K562 (cell line): ENCODE measurements around the gene OPCML. TPM values are rescaled to one million over a fixed set of nuclear protein-coding genes. Genes with fewer than 3 reads are reported as not detected.

Source experiments
- ATAC-seq: fragments of 200-7000 bp; cut with Tn5 transposase; 3 replicates; pipeline ENCODE4 v1.9.1; 2020; ENCODE audit warnings: moderate library complexity
- BruUV-seq: library from RNA; stranded (reverse); fragments of 400-500 nt; replicated peaks from 2 replicates; lab custom pipeline; 2021; lab: Mats Ljungman, UMichigan
- CTCF ChIA-PET: fragments of 300-600 bp; formaldehyde crosslinking; extraction: SDS; loops from one replicate; lab custom pipeline; 2021; ENCODE audit warnings: low intra/inter-chr PET ratio; lab: Yijun Ruan, JAX
- POLR2A ChIA-PET: fragments of 300-600, 350-650 bp; sonication (Branson Sonifier 250); formaldehyde crosslinking; extraction: SDS; loops from one replicate; lab custom pipeline; 2021; ENCODE audit warnings: antibody characterized with exemption, inconsistent platforms; lab: Yijun Ruan, JAX
- DNase-seq, 4 experiments: peaks; one replicate each; pipeline versions ENCODE4 v3.0.0 to v3.0.0-alpha.2; 2011 to 2018; ENCODE audit warnings: low spot score in 3 of 4, mixed read lengths in 3 of 4; ENCODE audit errors: extremely low read depth in 1 of 4
- FAIRE-seq: peaks from 2 replicates; lab custom pipeline; 2011; peaks lifted over from hg19 to GRCh38; lab: Jason Lieb, UNC
- H2AFZ ChIP-seq: 2 replicates; pipeline ENCODE4 v1.6.0; 2011; ENCODE audit warnings: low read depth, low read length, control low read depth, inconsistent platforms
- H3K27ac ChIP-seq: fragments of 200-600 bp; 3 replicates; pipeline ENCODE4 v1.8.0; 2011; ENCODE audit warnings: low read depth, mild to moderate bottlenecking, control low read depth, inconsistent platforms, low read length, moderate library complexity, mixed read lengths; ENCODE audit errors: extremely low read depth
- H3K27me3 ChIP-seq, 2 experiments: fragments of 300-600 bp in 1 of 2; 2 replicates in 1 of 2; 3 replicates in 1 of 2; pipeline versions ENCODE4 v1.6.0 to v1.8.0; 2011; ENCODE audit warnings: inconsistent platforms in 2 of 2, low read length in 2 of 2, mild to moderate bottlenecking in 1 of 2, mixed read lengths in 1 of 2, moderate library complexity in 1 of 2; ENCODE audit not compliant: control insufficient read depth in 2 of 2, insufficient read depth in 2 of 2
- H3K36me3 ChIP-seq: fragments of 300-600 bp; 3 replicates; pipeline ENCODE4 v1.8.0; 2011; ENCODE audit warnings: mild to moderate bottlenecking, low read length, inconsistent platforms; ENCODE audit not compliant: control insufficient read depth, insufficient read depth
- H3K4me1 ChIP-seq, 2 experiments: fragments of 200-600 bp in 1 of 2; replicated peaks in 1 of 2; 2 replicates in 1 of 2; 3 replicates in 1 of 2; pipeline versions ENCODE4 v1.5.1 to v1.8.0; 2011; ENCODE audit warnings: inconsistent platforms in 2 of 2, low read length in 2 of 2, mild to moderate bottlenecking in 1 of 2, mixed read lengths in 1 of 2, moderate library complexity in 1 of 2; ENCODE audit not compliant: control insufficient read depth in 2 of 2, insufficient read depth in 2 of 2
- H3K4me2 ChIP-seq: 2 replicates; pipeline ENCODE4 v1.6.1; 2011; ENCODE audit warnings: low read length, control low read depth, inconsistent platforms, mixed read lengths; ENCODE audit not compliant: insufficient read depth
- H3K4me3 ChIP-seq: fragments of 200-600 bp; sonication (generic), shearing (Covaris generic); 2 replicates; pipeline ENCODE4 v1.5.1; 2016; ENCODE audit warnings: control low read depth, inconsistent platforms
- H3K79me2 ChIP-seq: fragments of 200-600 bp; 3 replicates; pipeline ENCODE4 v1.8.0; 2011; ENCODE audit warnings: low read length, inconsistent platforms; ENCODE audit not compliant: control insufficient read depth, insufficient read depth
- H3K9ac ChIP-seq, 2 experiments: 2 replicates each; pipeline versions ENCODE4 v1.6.0 to v1.6.1; 2011; ENCODE audit warnings: low read depth in 2 of 2, low read length in 2 of 2, control low read depth in 1 of 2, inconsistent platforms in 1 of 2, mild to moderate bottlenecking in 1 of 2, mixed read lengths in 1 of 2; ENCODE audit not compliant: insufficient read depth in 1 of 2
- H3K9me1 ChIP-seq: one replicate; pipeline ENCODE4 v1.6.0; 2011; ENCODE audit warnings: inconsistent platforms, mild to moderate bottlenecking, low read length, moderate library complexity; ENCODE audit not compliant: control insufficient read depth, insufficient read depth
- H3K9me3 ChIP-seq: replicated peaks from 2 replicates; pipeline ENCODE4 v1.5.1; 2011; ENCODE audit warnings: low read depth, low read length, inconsistent platforms; ENCODE audit not compliant: control insufficient read depth, insufficient read depth
- H4K20me1 ChIP-seq: replicated peaks from 2 replicates; pipeline ENCODE4 v1.6.1; 2011; ENCODE audit warnings: low read length, inconsistent platforms, mixed read lengths; ENCODE audit not compliant: control insufficient read depth, insufficient read depth
- MCM5 ChIP-seq: fragments of 450-650 bp; IDR thresholded peaks from 2 replicates; pipeline ENCODE4 v1.6.1; 2016; ENCODE audit warnings: low read depth
- RAD21 ChIP-seq, 2 experiments: fragments of 250-450 bp in 1 of 2; fragments of 450-650 bp in 1 of 2; sonication (Bioruptor Pico) in 1 of 2; formaldehyde crosslinking in 1 of 2; IDR thresholded peaks in 1 of 2; conservative IDR thresholded peaks in 1 of 2; 2 replicates each; pipeline versions ENCODE4 v1.4.0 to v1.8.0; 2020 to 2022; ENCODE audit warnings: mild to moderate bottlenecking in 2 of 2, moderate library complexity in 1 of 2
- ZNF347 ChIP-seq: fragments of 450-650 bp; formaldehyde crosslinking; IDR thresholded peaks from 2 replicates; pipeline ENCODE4 v1.4.0; 2020; ENCODE audit warnings: low read depth, mild to moderate bottlenecking, moderate library complexity
- WGBS: fragments of 100-300 bp; shearing (Covaris generic); methylation state at CpG from one replicate; pipeline ENCODE4 v1.1.6; 2016; ENCODE audit warnings: low coverage, mixed read lengths; ENCODE audit not compliant: insufficient coverage; ENCODE audit errors: missing lambda C conversion rate; 5-methylcytosine and 5-hydroxymethylcytosine counted together
- in situ Hi-C: fragments of 300-500 bp; cut with MboI; formaldehyde crosslinking; loops from 4 replicates; pipeline ENCODE4 v1.15.0; 2018; ENCODE audit warnings: inconsistent platforms, mixed read lengths
- intact Hi-C: fragments of 100-400 bp; cut with micrococcal nuclease; formaldehyde crosslinking; loops from 2 replicates; pipeline ENCODE4 v1.14.2; 2022
- polyA plus RNA-seq, 8 experiments: library from polyadenylated mRNA; depleted of rRNA in 4 of 8; stranded (reverse) in 5 of 8; unstranded in 3 of 8; fragments of >200 nt; fragmentation: Nextera tagmentation in 2 of 8; fragmentation: Illumina TruSeq in 1 of 8; extraction: Ambion mirVana in 2 of 8; extraction: Trizol in 1 of 8; gene quantifications; 2 replicates each; pipeline versions ENCODE4 v1.2.1 to v1.2.3, GENCODE V29; 2011 to 2014; ENCODE audit warnings: inconsistent platforms in 1 of 8, missing spikeins in 1 of 8
- total RNA-seq, 7 experiments: library from RNA; depleted of rRNA in 6 of 7; stranded (reverse); fragments of >200 nt in 6 of 7; fragmentation: Illumina TruSeq in 2 of 7; extraction: Trizol in 2 of 7; gene quantifications; 2 replicates each; pipeline versions ENCODE4 v1.2.1 to v1.2.3, GENCODE V29; 2011 to 2021; ENCODE audit warnings: low replicate concordance in 1 of 7
- TF ChIP-seq, protein P1 (sequence below), 3 experiments: IDR thresholded peaks in 2 of 3; conservative IDR thresholded peaks in 1 of 3; 2 replicates each; pipeline ENCODE4 v1.5.1; 2011 to 2012; ENCODE audit warnings: low read length in 3 of 3, mild to moderate bottlenecking in 3 of 3, control low read depth in 2 of 3, improper control_type of control experiment in 1 of 3, inconsistent platforms in 1 of 3, low read depth in 1 of 3, mixed read lengths in 1 of 3, moderate library complexity in 1 of 3; ENCODE audit not compliant: insufficient read depth in 2 of 3

Gene OPCML
- total and polyA plus RNA-seq, 9 of the 15 experiments (the other 6 are each of a cell fraction or from before 2014, with no cell fraction given): not detected

DNA sequence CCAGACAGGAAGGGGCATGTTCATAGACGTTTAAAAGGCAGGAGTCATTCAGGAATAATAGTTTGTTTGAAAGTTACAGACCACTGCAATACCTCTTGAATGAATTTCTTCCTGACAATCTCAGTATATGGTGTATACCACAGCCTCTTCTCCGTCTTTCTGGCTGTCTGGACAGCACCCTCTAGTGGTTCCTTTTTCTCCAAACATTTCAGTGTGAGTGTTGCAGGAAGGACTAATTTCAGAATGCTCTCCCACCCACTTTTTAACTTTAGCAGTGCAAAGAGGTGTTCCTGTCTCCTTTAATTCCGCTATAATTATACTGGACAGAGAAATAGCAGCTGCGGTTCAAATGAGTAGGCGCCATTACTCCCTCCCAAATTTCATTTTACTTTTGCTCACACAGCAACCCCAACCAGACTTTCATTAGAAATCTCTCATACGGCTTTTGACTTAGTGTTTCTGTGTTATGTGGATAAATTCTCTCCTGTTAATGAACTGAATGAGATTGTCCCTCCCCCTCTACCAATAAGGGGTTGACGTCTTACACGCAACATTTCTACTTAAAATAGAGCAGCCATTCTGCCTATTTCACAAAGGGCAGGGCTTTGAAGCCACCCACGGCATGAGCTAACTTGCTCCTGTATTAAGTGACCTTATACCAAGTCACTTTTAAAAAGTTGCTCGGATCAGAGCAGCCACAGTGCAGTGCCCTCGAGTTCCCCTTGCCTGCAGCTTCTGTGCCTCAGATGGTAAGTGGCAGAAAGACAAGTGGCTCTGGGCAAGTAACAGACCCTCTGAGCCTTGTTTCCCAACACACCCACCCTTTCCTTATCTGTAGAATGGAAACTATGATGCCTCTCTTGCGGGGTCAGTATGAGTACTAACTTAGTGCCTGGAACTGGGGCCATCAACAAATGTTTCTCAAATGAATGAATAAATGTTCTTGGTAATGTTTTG lies 368.6 kb downstream of the OPCML start:
- peak; percentile 79 for ATAC-seq
- intact Hi-C loops (loop anchor here (1.0 to 2.0 kb wide), 2 partner anchors 28 to 85 kb away; no protein-coding TSS in a partner anchor), in situ Hi-C loops (no loop called here)
- DNase-seq: peak; percentile 16 to 42 (median 19)
- TF ChIP-seq MCM5 (no peak), ZNF347 (CRISPR knock-in tag) (no peak), RAD21 (CRISPR knock-in tag; conservative IDR thresholded peaks at IDR 0.05 in 1 of 2, IDR thresholded peaks at IDR 0.05 in 1 of 2) (peak in 1 of 2 experiments; percentile 34; a peak in 2 of 4 replicates)
- TF ChIP-seq, protein P1, sequence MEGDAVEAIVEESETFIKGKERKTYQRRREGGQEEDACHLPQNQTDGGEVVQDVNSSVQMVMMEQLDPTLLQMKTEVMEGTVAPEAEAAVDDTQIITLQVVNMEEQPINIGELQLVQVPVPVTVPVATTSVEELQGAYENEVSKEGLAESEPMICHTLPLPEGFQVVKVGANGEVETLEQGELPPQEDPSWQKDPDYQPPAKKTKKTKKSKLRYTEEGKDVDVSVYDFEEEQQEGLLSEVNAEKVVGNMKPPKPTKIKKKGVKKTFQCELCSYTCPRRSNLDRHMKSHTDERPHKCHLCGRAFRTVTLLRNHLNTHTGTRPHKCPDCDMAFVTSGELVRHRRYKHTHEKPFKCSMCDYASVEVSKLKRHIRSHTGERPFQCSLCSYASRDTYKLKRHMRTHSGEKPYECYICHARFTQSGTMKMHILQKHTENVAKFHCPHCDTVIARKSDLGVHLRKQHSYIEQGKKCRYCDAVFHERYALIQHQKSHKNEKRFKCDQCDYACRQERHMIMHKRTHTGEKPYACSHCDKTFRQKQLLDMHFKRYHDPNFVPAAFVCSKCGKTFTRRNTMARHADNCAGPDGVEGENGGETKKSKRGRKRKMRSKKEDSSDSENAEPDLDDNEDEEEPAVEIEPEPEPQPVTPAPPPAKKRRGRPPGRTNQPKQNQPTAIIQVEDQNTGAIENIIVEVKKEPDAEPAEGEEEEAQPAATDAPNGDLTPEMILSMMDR (IDR thresholded peaks at IDR 0.05 in 2 of 3, conservative IDR thresholded peaks at IDR 0.05 in 1 of 3; ENCODE audit: insufficient read depth in 2 of 3, low read depth in 1 of 3, low read length in 3 of 3): peak; percentile 25 to 49 (median 43); a peak in 4 of 6 replicates
- no peaks in the 10 kb centered on the region for H3K9me3 ChIP-seq
- no peaks in the 10 kb centered on the region for H3K79me2 ChIP-seq
- no peaks in the 10 kb centered on the region for H3K4me1 ChIP-seq
- ChIA-PET CTCF (no interaction called here), POLR2A (no interaction called here)
- no peaks in the 10 kb centered on the region for H3K27me3 ChIP-seq
- no TSS peak for BruUV-seq
- H3K27ac ChIP-seq: no peak overlapping the region
- no peak overlapping the region for H2AFZ ChIP-seq
- H3K4me3 ChIP-seq: no peak overlapping the region
- no peak overlapping the region for H3K9ac ChIP-seq
- peak; percentile 60 for FAIRE-seq
- no peaks in the 10 kb centered on the region for H3K36me3 ChIP-seq
- no peak overlapping the region for H3K4me2 ChIP-seq
- under 1% methylated on average over 12 of the region's 12 CpGs for WGBS
- H4K20me1 ChIP-seq: no peaks in the 10 kb centered on the region
- H3K9me1 ChIP-seq: no peaks in the 10 kb centered on the region
